ENCODE data around the gene CBR3. TPM values are rescaled to one million over a fixed set of nuclear protein-coding genes. Genes with fewer than 3 reads are reported as not detected.
A peak's percentile ranks its signal among the peaks of the same experiment; 100 is the strongest.
"Not testable (repeated sequence)": the region's sequence is repeated elsewhere in the genome, so short reads cannot be mapped to it uniquely, and the experiment has no call there.

Gene CBR3
- total RNA-seq, 1 experiment from 2014 or later, result 32.9 TPM

- DNase-seq (ENCODE audit: low read depth), result no peak
Observed at GRCh38 chr21:36117286-36117741, 17.6 kb upstream of the CBR3 start.

- DNase-seq (ENCODE audit: low read depth), result peak; percentile 87
Observed at GRCh38 chr21:36120304-36120888, 14.5 kb upstream of the CBR3 start.

- DNase-seq (ENCODE audit: low read depth), result no peak
Observed at GRCh38 chr21:36122977-36123376, 11.9 kb upstream of the CBR3 start.

- no peak for DNase-seq (ENCODE audit: low read depth)
Observed at GRCh38 chr21:36124395-36124794, 10.5 kb upstream of the CBR3 start.

GRCh38 chr21:36125512-36126207, 9.2 kb upstream of the CBR3 start:
- peak; percentile 46 for DNase-seq (ENCODE audit: low read depth)

- no peak for DNase-seq (ENCODE audit: low read depth)
Observed at GRCh38 chr21:36126208-36126565, 8.7 kb upstream of the CBR3 start.

- DNase-seq (ENCODE audit: low read depth), result no peak
Observed at GRCh38 chr21:36126621-36127110, 8.2 kb upstream of the CBR3 start.

- DNase-seq (ENCODE audit: low read depth), result no peak
Observed at GRCh38 chr21:36127250-36127904, 7.5 kb upstream of the CBR3 start.

GRCh38 chr21:36127977-36128376, 6.9 kb upstream of the CBR3 start:
- no peak for DNase-seq (ENCODE audit: low read depth)

- DNase-seq (ENCODE audit: low read depth), result no peak
Observed at GRCh38 chr21:36129219-36129618, 5.7 kb upstream of the CBR3 start.

- not testable (repeated sequence) for DNase-seq (ENCODE audit: low read depth)
Observed at GRCh38 chr21:36130414-36130762, 4.5 kb upstream of the CBR3 start.

- DNase-seq (ENCODE audit: low read depth), result not testable (repeated sequence)
Observed at GRCh38 chr21:36130839-36131238, 4.0 kb upstream of the CBR3 start.

GRCh38 chr21:36132696-36133095, 2.2 kb upstream of the CBR3 start:
- no peak for DNase-seq (ENCODE audit: low read depth)

GRCh38 chr21:36135391-36136102, 668 bp downstream of the CBR3 start:
- DNase-seq (ENCODE audit: low read depth), result peak; percentile 91

GRCh38 chr21:36139791-36140190, 4.9 kb downstream of the CBR3 start:
- DNase-seq (ENCODE audit: low read depth), result not testable (repeated sequence)

- peak; percentile 75 for DNase-seq (ENCODE audit: low read depth)
Observed at GRCh38 chr21:36141513-36141925, 6.6 kb downstream of the CBR3 start.

GRCh38 chr21:36144233-36144632, 9.4 kb downstream of the CBR3 start:
- DNase-seq (ENCODE audit: low read depth), result not testable (repeated sequence)

- DNase-seq (ENCODE audit: low read depth), result no peak
Observed at GRCh38 chr21:36145259-36145658, 10.4 kb downstream of the CBR3 start.

- no peak for DNase-seq (ENCODE audit: low read depth)
Observed at GRCh38 chr21:36147911-36148310, 13.0 kb downstream of the CBR3 start.

- no peak for DNase-seq (ENCODE audit: low read depth)
Observed at GRCh38 chr21:36148886-36149285, 14.0 kb downstream of the CBR3 start.

- peak; percentile 77 for DNase-seq (ENCODE audit: low read depth)
Observed at GRCh38 chr21:36149788-36150711, 15.2 kb downstream of the CBR3 start.
